ENCODE results near the gene UPB1.

GRCh38 chr22:24501301-24502005 is 6.3 kb downstream of the UPB1 start:
- TF ChIP-seq CTCF (IDR thresholded peaks at IDR 0.05) = no peak
- no peak for TF ChIP-seq POLR2A (IDR thresholded peaks at IDR 0.05)
